ENCODE data around the gene SHMT1.

- TF ChIP-seq CTCF (IDR thresholded peaks at IDR 0.05; ENCODE audit: insufficient read depth, low read depth, low read length): no peak
- TF ChIP-seq EZH2 (IDR thresholded peaks at IDR 0.05; ENCODE audit: insufficient read depth, low read length): no peak
Measured at GRCh38 chr17:18281788-18282187, 81.6 kb downstream of the SHMT1 start.

Data from astrocyte (in vitro differentiated cells and primary cell).